Measurements from ENCODE around the gene GOLGA2. TPM values are rescaled to one million over a fixed set of nuclear protein-coding genes. Genes with fewer than 3 reads are reported as not detected.

The GOLGA2 gene
- total RNA-seq (2014; rRNA removed; shearing (Covaris generic)): 47.4 and 65.4 TPM in 2 replicates
- 62.8 and 139 TPM in 2 replicates for polyA plus RNA-seq (2014; cell fraction: nucleus; rRNA removed)

GRCh38 chr9:128275198-128276007 is at the start of gene GOLGA2:
GOLGA2 (minus strand) TSS chr9:128276007; CDS start chr9:128275976, 31 bp downstream.
- DNase-seq (ENCODE audit: extremely low read depth, low read depth): no peak

- DNase-seq (ENCODE audit: extremely low read depth, low read depth): no peak
These were observed 48.6 kb upstream of the GOLGA2 start for GRCh38 chr9:128324401-128324800.

GRCh38 chr9:128323791-128324190 is 48.0 kb upstream of the GOLGA2 start:
- no peak for DNase-seq (ENCODE audit: extremely low read depth, low read depth)

- DNase-seq (ENCODE audit: extremely low read depth, low read depth): no peak
These were observed 47.5 kb upstream of the GOLGA2 start for GRCh38 chr9:128323212-128323730.

GRCh38 chr9:128322404-128323211 is 46.8 kb upstream of the GOLGA2 start, which contains the start of the genes COQ4 and TRUB2:
COQ4 (plus strand) TSS chr9:128322839; CDS start chr9:128322859, 20 bp downstream.
TRUB2 (minus strand) TSS chr9:128322447; CDS start chr9:128322408, 39 bp downstream.
- peak; percentile 94 for DNase-seq (ENCODE audit: extremely low read depth, low read depth)

- no peak for DNase-seq (ENCODE audit: extremely low read depth, low read depth)
These were observed 46.1 kb upstream of the GOLGA2 start for GRCh38 chr9:128321879-128322403.

GRCh38 chr9:128321343-128321742 is 45.5 kb upstream of the GOLGA2 start:
- no peak for DNase-seq (ENCODE audit: extremely low read depth, low read depth)

GRCh38 chr9:128317629-128318028 is 41.8 kb upstream of the GOLGA2 start:
- DNase-seq (ENCODE audit: extremely low read depth, low read depth): no peak

- DNase-seq (ENCODE audit: extremely low read depth, low read depth): no peak
These were observed 40.6 kb upstream of the GOLGA2 start for GRCh38 chr9:128316421-128316820.

GRCh38 chr9:128314697-128315096 is 38.9 kb upstream of the GOLGA2 start:
- DNase-seq (ENCODE audit: extremely low read depth, low read depth): no peak

GRCh38 chr9:128310461-128310860 is 34.7 kb upstream of the GOLGA2 start:
- no peak for DNase-seq (ENCODE audit: extremely low read depth, low read depth)

- no peak for DNase-seq (ENCODE audit: extremely low read depth, low read depth)
These were observed 33.7 kb upstream of the GOLGA2 start for GRCh38 chr9:128309551-128309950.

- no peak for DNase-seq (ENCODE audit: extremely low read depth, low read depth)
These were observed 29.1 kb upstream of the GOLGA2 start for GRCh38 chr9:128304971-128305288.

- no peak for DNase-seq (ENCODE audit: extremely low read depth, low read depth)
These were observed 28.5 kb upstream of the GOLGA2 start for GRCh38 chr9:128304136-128304970.

GRCh38 chr9:128298535-128299482 is 23.0 kb upstream of the GOLGA2 start:
- no peak for DNase-seq (ENCODE audit: extremely low read depth, low read depth)

GRCh38 chr9:128297221-128297773 is 21.5 kb upstream of the GOLGA2 start:
- no peak for DNase-seq (ENCODE audit: extremely low read depth, low read depth)

GRCh38 chr9:128296340-128297220 is 20.8 kb upstream of the GOLGA2 start:
- DNase-seq (ENCODE audit: extremely low read depth, low read depth): no peak

GRCh38 chr9:128294142-128294541 is 18.3 kb upstream of the GOLGA2 start:
- no peak for DNase-seq (ENCODE audit: extremely low read depth, low read depth)
